H4 (cell line): ENCODE results near the gene FAM151B. TPM values are rescaled to one million over a fixed set of nuclear protein-coding genes. Genes with fewer than 3 reads are reported as not detected.

Experiments
- DNase-seq: peaks from one replicate; pipeline ENCODE4 v3.0.0-alpha.2; 2015; ENCODE audit warnings: low spot score
- total RNA-seq: library from RNA; depleted of rRNA; stranded (reverse); fragments of >200 nt; shearing (Covaris generic); gene quantifications from 2 replicates; pipeline ENCODE4 v1.2.3, GENCODE V29; 2014; rRNA removed

The FAM151B gene
- total RNA-seq, 1 experiment from 2014 or later = 2.4 TPM

DNA sequence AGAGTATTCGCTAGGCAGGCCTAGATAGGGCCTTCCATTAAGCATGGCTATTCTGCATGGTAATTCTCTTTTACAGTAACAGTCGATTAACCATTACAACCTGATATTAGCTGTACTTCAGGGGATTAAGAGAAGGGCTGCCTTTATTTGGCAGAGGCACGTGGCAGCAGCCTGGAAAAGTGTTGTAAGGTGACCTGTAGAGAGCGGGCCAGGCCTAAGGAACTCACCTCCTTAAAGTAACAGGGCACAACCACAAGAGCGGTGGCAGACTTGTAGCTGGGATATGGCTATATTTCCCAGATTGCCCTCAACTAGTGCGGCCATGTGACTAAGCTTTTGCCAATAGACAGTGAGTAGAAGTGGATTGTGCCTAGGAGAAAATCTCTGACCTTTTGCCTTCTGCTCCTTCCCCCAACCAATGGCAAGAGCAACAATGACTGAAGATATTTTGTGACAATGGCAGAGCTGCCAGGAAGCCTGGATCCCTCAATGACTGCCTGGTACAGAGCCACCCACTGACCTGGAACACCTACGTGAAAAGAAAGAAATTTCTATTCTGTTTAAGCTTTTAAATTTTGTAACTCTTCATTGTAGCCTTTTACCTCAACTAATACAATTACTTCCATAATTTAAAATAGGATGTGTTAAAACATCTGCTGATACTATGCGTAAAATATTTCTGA lies 101.1 kb downstream of the FAM151B start:
- no peak for DNase-seq

DNA sequence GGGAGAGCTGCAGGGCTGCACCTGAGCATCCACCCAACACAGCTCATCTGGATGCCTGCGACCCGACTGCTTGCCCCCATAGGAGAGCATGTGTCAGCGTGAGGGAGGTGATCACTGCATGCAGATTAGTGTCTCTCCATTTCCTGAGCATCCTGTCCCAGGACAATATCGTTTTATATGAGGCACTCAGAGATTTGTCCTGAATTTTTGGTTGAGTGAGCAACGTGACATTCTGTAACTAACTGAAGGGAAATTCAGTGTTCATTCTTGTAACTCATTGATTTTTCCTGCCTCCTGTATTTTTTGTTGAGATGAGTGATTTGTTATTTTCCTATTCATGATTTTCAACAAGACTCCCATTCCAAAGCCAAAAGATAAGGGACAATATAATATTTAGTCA lies 102.9 kb downstream of the FAM151B start:
- DNase-seq = no peak

DNA sequence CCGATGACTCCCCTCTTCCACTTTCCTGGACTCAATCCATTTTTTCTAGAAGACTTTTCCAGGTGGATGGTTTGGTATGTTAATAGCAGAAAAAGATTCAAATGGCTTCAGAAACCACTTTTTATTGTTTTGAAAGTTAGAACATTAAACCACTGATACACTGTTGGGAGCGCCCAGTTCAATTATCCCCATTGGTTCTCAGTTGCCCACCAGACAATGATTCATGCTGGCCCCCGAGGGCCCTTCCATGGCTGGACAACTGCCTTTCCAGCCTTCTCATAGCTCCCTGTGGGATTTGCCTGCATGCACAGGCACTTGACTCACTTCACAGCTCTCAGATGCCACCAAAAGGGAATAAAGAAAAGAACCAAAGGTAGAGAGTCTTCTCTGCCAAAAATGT lies 103.5 kb downstream of the FAM151B start:
- no peak for DNase-seq

DNA sequence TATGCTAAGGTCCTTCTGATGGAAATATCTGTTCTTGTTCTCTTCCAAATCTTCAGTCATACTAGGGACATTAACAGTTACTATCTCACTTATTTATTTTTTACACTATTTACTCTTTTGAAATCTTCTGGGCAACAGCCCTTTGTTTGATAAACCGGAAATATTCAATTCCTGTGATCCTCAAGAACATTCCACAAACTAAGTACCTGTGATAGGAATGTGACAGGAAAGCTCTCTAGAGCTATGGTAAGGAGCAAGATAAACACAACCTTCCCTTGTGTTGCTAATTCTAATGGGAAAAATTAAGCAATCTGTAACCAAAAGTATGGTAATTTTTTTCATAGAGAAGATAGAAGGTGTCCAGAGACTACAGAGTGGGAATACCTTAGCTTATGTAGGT lies 104.2 kb downstream of the FAM151B start:
- DNase-seq = no peak

Other genes starting within 250 kb of the FAM151B start
- gene SERINC5, start 232.1 kb upstream of the FAM151B start, total RNA-seq = 10.1 and 15.6 TPM in 2 replicates
- not detected in 2 replicates for gene SPZ1, start 168.1 kb upstream of the FAM151B start, total RNA-seq
- 8.5 and 14.4 TPM in 2 replicates for gene ZFYVE16, start 80.0 kb upstream of the FAM151B start, total RNA-seq
- gene ANKRD34B, start 82.2 kb downstream of the FAM151B start, total RNA-seq = not detected in 2 replicates
- 7.2 and 8.4 TPM in 2 replicates for gene MSH3, start 166.6 kb downstream of the FAM151B start, total RNA-seq
- 64.4 and 77.7 TPM in 2 replicates for gene DHFR, start 166.9 kb downstream of the FAM151B start, total RNA-seq